HG02759 (cell line): ENCODE results near the gene ADI1.

ENCODE experiments used
- ATAC-seq: cut with Tn5 transposase; IDR thresholded peaks from one replicate; pipeline ENCODE4 v1.9.1; 2021; ENCODE audit warnings: mild to moderate bottlenecking, moderate library complexity; ENCODE audit not compliant: unreplicated experiment

Gene ADI1

DNA sequence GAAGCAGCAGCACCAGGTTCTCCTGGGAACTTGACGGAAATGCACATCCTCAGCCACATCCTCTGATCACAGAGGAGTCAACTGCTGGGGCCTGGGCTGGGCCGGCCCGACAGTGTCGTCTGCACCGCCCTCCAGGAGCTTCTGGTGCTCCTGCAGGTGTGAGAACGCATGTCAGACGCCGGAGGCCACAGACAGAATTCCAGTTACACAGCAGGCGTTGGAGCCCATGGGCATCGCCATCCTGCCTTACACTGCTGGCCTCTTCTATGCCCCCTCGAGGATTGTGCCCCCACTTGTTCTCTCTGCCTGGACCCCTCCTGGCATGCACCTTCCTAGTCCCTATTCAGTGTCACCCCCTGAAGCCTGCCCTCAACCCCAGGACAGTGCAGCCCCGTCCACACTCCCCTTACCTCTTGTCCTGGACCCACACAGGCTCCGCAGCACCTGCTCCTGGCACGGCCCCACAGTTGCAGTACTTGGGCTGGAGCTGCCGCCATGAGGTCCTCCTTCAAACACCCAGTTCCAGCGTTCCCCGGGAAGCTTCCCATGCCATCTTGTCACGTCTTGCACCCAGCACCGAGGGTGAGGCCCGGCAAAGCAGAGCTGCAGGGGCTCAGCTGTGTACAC, 37.5 kb downstream of the ADI1 start:
- ATAC-seq: no peak

DNA sequence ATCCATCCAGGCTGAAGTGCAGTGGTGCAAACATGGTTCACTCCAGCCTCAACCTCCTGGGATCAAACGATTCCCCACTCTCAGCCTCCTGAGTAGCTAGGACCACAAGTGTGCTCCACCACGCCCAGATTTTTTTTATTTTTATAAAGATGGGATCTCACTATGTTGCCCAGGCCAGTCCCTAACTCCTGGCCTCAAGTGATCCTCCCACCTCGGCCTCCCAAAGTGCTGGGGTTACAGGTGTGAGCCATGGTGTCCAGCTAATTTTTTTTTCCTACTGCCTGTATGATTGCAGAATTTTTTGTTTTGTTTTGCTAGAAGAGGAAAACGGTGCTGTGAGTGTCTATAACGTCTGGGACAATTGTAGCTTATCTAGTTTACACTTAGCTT, 38.3 kb downstream of the ADI1 start:
- ATAC-seq: no peak

DNA sequence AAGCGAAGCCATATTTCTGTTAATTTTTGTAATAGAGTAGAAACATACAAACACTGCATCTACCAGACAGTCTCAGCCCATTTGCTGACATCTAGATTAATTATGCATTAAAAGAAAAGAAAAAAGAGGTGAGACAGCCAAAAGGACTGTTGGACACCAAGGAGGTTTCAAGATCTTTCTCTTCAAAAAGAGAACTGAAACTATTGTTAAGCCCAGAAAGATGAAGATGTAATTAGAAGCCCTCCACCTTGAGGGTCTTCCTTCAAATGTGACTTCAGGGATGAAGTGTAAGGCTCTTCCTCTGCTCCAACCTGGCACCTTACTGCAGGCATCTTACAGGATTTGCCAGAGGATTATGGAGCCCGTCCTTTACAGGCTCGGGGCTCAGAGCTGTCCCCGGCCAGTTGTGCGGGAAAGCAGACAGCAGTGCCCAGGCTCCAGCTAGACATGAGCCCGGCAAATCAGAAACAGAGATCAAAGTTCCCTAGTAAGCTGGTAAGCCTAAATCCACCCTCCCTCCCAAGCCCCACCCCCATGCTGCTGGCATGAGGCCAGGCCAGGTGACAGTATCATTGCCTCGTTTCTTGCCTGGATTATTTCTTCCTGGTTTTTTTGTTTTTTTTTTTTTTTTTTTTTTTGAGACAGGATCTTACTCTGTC, 38.9 kb downstream of the ADI1 start:
- ATAC-seq: no peak

GRCh38 chr2:3479430-3480320, 39.7 kb downstream of the ADI1 start:
- ATAC-seq: no peak

GRCh38 chr2:3478846-3479385, 40.4 kb downstream of the ADI1 start:
- no peak for ATAC-seq

DNA sequence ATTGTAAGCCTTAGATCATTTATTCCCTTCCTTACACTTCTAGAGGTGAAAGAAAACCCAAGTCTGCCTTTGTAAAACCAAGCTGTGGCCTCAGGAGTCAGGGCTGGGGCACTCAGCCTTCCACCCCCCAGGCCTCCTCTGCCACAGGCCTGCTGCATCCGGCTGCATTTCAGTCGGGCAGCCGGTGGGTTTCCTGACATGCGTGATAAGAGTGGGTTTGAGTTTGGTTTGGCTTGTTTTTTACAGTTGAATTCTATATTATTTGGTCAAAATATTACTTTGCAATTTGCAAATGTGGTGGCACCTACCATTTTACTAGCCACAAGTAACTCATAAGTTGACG, 42.4 kb downstream of the ADI1 start:
- no peak for ATAC-seq

GRCh38 chr2:3476321-3476984, 42.9 kb downstream of the ADI1 start:
- ATAC-seq: no peak

DNA sequence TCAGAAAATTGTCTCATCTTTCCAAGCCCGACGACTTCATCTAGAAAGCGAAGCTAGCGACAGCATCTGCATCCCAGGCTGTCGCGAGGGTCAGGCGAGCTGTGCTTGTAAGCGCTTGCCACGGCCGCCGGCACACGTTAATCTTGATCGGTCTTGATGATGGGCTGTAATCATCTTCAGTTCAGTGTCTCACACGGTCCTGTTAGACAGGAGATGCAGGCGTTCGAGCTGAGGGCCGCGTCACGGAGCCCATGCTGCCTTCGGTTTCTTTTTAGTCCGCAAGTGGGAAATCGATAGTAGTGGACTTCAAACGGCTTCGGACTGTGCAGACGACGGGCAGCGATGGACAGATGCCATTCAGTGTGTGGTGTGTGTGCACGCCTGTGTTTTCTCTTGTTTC, 43.6 kb downstream of the ADI1 start:
- ATAC-seq: no peak

DNA sequence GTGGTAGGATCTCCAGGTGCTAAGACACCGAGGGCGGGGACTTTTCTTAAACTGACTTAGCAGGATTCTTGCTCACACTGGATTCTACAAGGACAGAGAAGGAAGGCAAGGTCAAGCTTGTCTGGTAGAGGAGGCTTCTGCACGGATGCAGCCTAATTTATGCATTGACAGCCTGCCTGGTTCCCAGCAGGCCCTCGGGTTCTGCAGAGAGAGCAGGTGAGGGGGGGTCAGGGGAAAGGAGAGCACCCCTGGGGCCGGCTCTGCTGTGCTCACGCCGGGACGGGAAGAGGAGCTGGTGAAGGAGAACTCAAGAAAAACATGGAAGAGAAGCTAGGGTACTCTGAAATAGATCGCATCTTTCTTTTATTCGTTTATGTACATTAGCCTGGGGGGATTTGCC, 46.4 kb downstream of the ADI1 start:
- ATAC-seq: no peak

DNA sequence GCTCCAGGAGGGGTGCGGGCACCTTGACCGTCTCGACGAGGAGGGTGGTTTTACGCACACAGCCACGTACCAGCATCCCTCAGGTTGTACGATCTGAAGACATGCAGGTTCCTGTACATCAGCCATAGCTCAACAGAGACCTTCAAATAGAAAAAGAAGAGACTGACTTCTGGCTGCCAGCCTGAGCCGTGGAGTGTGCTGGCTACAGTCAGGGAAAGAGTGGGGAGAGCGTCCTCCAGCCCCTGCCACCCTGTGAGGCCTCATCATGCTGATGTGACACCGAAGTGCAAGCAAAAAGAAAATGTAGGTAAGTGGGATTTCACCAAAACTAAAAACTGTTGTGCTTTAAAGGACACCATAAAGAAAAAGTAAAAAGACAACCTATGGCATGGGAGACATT, 47.0 kb downstream of the ADI1 start:
- ATAC-seq: no peak

DNA sequence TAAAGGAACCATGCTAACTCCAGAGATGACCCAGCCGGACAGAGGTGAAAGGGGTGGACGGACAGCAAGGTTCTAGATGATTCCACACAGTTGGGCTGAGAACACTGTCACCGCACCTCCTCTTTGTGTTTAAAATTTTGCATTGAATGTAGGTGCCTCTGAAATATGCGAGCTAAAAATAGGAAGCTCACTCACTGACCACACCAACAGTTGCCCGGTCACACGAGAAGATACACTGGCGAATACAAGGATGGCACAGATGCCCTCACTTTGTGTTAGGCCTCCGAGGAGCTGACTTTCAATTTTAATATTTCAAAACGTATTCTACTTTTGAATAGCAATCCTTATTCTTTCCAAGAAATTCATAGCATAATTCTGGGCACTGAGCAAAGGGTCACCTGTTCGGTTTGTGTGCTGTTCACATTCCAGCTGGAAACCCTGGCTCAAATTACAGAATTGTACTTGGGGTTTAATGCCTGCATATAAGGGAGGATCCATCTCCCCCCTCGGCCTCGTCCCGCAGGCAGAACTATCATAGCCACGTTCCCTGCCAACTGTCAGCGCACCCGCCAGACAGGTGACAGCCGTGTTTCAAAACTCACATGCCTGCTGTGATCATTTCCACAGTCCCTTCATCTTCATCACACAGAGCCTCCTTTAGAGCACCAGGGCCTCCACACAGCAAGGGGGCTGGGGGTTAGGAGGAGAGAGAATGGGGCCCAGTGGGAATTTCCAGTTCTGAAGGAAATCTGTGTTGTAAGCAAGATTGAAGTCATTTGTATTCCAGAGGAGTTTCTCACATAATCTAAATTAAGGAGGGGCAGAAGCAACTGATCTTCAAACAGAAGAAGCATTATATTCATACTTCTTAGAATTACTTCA, 48.2 kb downstream of the ADI1 start:
- no peak for ATAC-seq

DNA sequence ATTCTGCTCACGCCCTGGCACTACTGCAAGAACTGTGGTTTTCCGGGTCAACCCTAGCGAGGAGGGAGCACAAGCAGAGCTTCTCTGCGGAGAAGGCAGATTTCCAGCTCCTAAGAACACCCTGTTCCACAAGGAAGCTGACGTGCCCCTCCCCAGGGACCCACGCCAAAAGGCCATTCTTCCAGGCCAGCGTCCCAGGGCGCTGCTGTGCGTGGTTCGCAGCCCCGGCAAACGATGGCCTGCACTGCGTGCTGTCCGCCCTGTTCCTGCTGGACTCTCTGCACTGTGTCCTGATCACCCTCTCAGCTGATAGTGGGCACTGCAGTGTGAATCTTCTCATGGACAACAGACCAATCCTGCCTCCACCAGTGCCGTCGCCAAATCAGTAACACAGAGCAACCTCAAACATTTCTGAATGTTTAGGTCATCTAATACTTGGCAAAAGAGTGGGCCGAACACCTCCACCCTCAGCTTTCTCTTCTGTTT, 49.1 kb downstream of the ADI1 start:
- no peak for ATAC-seq

DNA sequence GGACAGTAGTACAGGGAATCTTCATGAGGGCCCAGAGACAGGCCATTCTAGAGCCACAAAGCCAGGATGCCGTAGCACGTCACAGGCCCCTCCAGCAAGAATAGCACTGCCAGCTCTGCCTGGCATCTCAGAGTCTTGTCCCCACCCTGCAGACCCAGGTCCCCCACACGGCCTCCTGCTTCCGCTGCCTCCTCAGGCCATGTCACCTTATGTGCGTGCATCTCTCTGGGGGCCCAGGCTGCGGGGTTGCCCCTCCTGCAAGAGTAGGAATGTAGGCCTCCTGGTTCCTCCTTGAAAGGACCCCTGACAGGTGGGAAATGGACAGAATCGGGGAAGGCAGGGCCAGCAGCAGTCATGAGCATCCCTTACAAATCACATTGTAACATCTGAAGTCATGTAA, 49.8 kb downstream of the ADI1 start:
- ATAC-seq: no peak

- ATAC-seq: no peak
Measured at GRCh38 chr2:3468296-3468988, 50.9 kb downstream of the ADI1 start.

GRCh38 chr2:3467654-3468053, 51.7 kb downstream of the ADI1 start:
- ATAC-seq: no peak

- no peak for ATAC-seq
Measured at GRCh38 chr2:3466966-3467365, 52.4 kb downstream of the ADI1 start.

DNA sequence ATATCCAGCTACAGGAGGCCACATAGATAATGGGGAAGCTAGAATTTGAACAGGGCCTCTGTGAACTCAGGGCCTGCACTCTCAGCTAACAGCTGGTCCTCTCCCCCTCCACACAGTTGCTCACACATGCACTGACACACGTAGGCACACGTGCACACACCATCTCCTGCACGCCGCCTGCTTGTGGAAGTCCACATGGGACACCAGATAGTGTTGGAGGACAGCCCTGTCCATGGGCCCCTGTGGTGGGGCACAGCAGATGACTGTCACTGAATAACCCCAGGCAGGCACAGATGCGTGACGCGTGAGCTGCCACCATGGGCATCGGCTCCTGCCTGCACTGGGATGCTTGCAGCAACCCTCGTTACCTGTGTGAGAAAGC, 52.9 kb downstream of the ADI1 start:
- ATAC-seq: no peak

GRCh38 chr2:3465844-3466481, 53.4 kb downstream of the ADI1 start:
- no peak for ATAC-seq

- no peak for ATAC-seq
Measured at GRCh38 chr2:3465328-3465727, 54.0 kb downstream of the ADI1 start.
